ENCODE results near the gene PRAME.
"Not testable (repeated sequence)": the region's sequence is repeated elsewhere in the genome, so short reads cannot be mapped to it uniquely, and the experiment has no call there.

PRAME gene

GRCh38 chr22:22593250-22593649 is 34.2 kb upstream of the PRAME start:
- Histone ChIP-seq H3K27me3 (ENCODE audit: insufficient read depth, low read length) (peaks cover 95% of the 10 kb centered on the region), H3K9me3 (ENCODE audit: insufficient read depth, low read depth, low read length) (no peaks in the 10 kb centered on the region), H3K9ac (ENCODE audit: low read depth, low read length) (no peak overlapping the region), H3K4me3 (ENCODE audit: low read length) (no peak overlapping the region), H3K36me3 (ENCODE audit: insufficient read depth, low read depth, low read length) (no peaks in the 10 kb centered on the region), H3K27ac (ENCODE audit: low read length) (no peak overlapping the region), H3K4me1 (ENCODE audit: insufficient read depth, low read length) (peaks cover 7% of the 10 kb centered on the region; the same call in 1 of the 2 replicates)

GRCh38 chr22:22591348-22592299 is 32.6 kb upstream of the PRAME start:
- Histone ChIP-seq H3K27me3 (ENCODE audit: insufficient read depth, low read length) (peaks cover 93% of the 10 kb centered on the region), H3K4me3 (ENCODE audit: low read length) (no peak overlapping the region), H3K27ac (ENCODE audit: low read length) (no peak overlapping the region), H3K9me3 (ENCODE audit: insufficient read depth, low read depth, low read length) (no peaks in the 10 kb centered on the region), H3K9ac (ENCODE audit: low read depth, low read length) (no peak overlapping the region), H3K4me1 (ENCODE audit: insufficient read depth, low read length) (no peaks in the 10 kb centered on the region), H3K36me3 (ENCODE audit: insufficient read depth, low read depth, low read length) (no peaks in the 10 kb centered on the region)

GRCh38 chr22:22590136-22590891 is 31.2 kb upstream of the PRAME start:
- H3K27me3 ChIP-seq (ENCODE audit: insufficient read depth, low read length) = peaks cover 91% of the 10 kb centered on the region
- H3K36me3 ChIP-seq (ENCODE audit: insufficient read depth, low read depth, low read length) = no peaks in the 10 kb centered on the region
- no peaks in the 10 kb centered on the region for H3K4me1 ChIP-seq (ENCODE audit: insufficient read depth, low read length)
- no peak overlapping the region for H3K27ac ChIP-seq (ENCODE audit: low read length)
- no peak overlapping the region for H3K4me3 ChIP-seq (ENCODE audit: low read length)
- no peak overlapping the region for H3K9ac ChIP-seq (ENCODE audit: low read depth, low read length)
- no peaks in the 10 kb centered on the region for H3K9me3 ChIP-seq (ENCODE audit: insufficient read depth, low read depth, low read length)

GRCh38 chr22:22588485-22589164 is 29.6 kb upstream of the PRAME start:
- Histone ChIP-seq H3K36me3 (ENCODE audit: insufficient read depth, low read depth, low read length) (no peaks in the 10 kb centered on the region), H3K9ac (ENCODE audit: low read depth, low read length) (no peak overlapping the region), H3K4me3 (ENCODE audit: low read length) (no peak overlapping the region), H3K9me3 (ENCODE audit: insufficient read depth, low read depth, low read length) (no peaks in the 10 kb centered on the region), H3K4me1 (ENCODE audit: insufficient read depth, low read length) (no peaks in the 10 kb centered on the region), H3K27me3 (ENCODE audit: insufficient read depth, low read length) (peaks cover 92% of the 10 kb centered on the region), H3K27ac (ENCODE audit: low read length) (no peak overlapping the region)

GRCh38 chr22:22587577-22588188 is 28.6 kb upstream of the PRAME start:
- H3K36me3 ChIP-seq (ENCODE audit: insufficient read depth, low read depth, low read length) = no peaks in the 10 kb centered on the region
- no peak overlapping the region for H3K9ac ChIP-seq (ENCODE audit: low read depth, low read length)
- no peaks in the 10 kb centered on the region for H3K9me3 ChIP-seq (ENCODE audit: insufficient read depth, low read depth, low read length)
- H3K27me3 ChIP-seq (ENCODE audit: insufficient read depth, low read length) = peaks cover 93% of the 10 kb centered on the region
- H3K4me1 ChIP-seq (ENCODE audit: insufficient read depth, low read length) = no peaks in the 10 kb centered on the region
- H3K27ac ChIP-seq (ENCODE audit: low read length) = no peak overlapping the region
- H3K4me3 ChIP-seq (ENCODE audit: low read length) = no peak overlapping the region

- no peaks in the 10 kb centered on the region for H3K4me1 ChIP-seq (ENCODE audit: insufficient read depth, low read length)
- H3K4me3 ChIP-seq (ENCODE audit: low read length) = no peak overlapping the region
- H3K9me3 ChIP-seq (ENCODE audit: insufficient read depth, low read depth, low read length) = no peaks in the 10 kb centered on the region
- H3K27me3 ChIP-seq (ENCODE audit: insufficient read depth, low read length) = peaks cover 92% of the 10 kb centered on the region
- no peak overlapping the region for H3K27ac ChIP-seq (ENCODE audit: low read length)
- no peak overlapping the region for H3K9ac ChIP-seq (ENCODE audit: low read depth, low read length)
- H3K36me3 ChIP-seq (ENCODE audit: insufficient read depth, low read depth, low read length) = no peaks in the 10 kb centered on the region
These were observed 25.7 kb upstream of the PRAME start for GRCh38 chr22:22584722-22585121.

- H3K9ac ChIP-seq (ENCODE audit: low read depth, low read length) = no peak overlapping the region
- no peak overlapping the region for H3K27ac ChIP-seq (ENCODE audit: low read length)
- no peak overlapping the region for H3K4me3 ChIP-seq (ENCODE audit: low read length)
- no peaks in the 10 kb centered on the region for H3K36me3 ChIP-seq (ENCODE audit: insufficient read depth, low read depth, low read length)
- H3K9me3 ChIP-seq (ENCODE audit: insufficient read depth, low read depth, low read length) = no peaks in the 10 kb centered on the region
- H3K27me3 ChIP-seq (ENCODE audit: insufficient read depth, low read length) = peaks cover 87% of the 10 kb centered on the region
- no peaks in the 10 kb centered on the region for H3K4me1 ChIP-seq (ENCODE audit: insufficient read depth, low read length)
These were observed 24.0 kb upstream of the PRAME start for GRCh38 chr22:22583030-22583429.

GRCh38 chr22:22581524-22581923 is 22.5 kb upstream of the PRAME start:
- not testable (repeated sequence) for H3K4me1 ChIP-seq (ENCODE audit: insufficient read depth, low read length); H3K27ac ChIP-seq (ENCODE audit: low read length); H3K9ac ChIP-seq (ENCODE audit: low read depth, low read length); H3K9me3 ChIP-seq (ENCODE audit: insufficient read depth, low read depth, low read length); H3K4me3 ChIP-seq (ENCODE audit: low read length); H3K36me3 ChIP-seq (ENCODE audit: insufficient read depth, low read depth, low read length)
- peaks cover 91% of the 10 kb centered on the region for H3K27me3 ChIP-seq (ENCODE audit: insufficient read depth, low read length)

- H3K27me3 ChIP-seq (ENCODE audit: insufficient read depth, low read length) = peaks cover 94% of the 10 kb centered on the region
- no peaks in the 10 kb centered on the region for H3K9me3 ChIP-seq (ENCODE audit: insufficient read depth, low read depth, low read length)
- no peaks in the 10 kb centered on the region for H3K4me1 ChIP-seq (ENCODE audit: insufficient read depth, low read length)
- H3K4me3 ChIP-seq (ENCODE audit: low read length) = no peak overlapping the region
- no peak overlapping the region for H3K27ac ChIP-seq (ENCODE audit: low read length)
- no peaks in the 10 kb centered on the region for H3K36me3 ChIP-seq (ENCODE audit: insufficient read depth, low read depth, low read length)
- no peak overlapping the region for H3K9ac ChIP-seq (ENCODE audit: low read depth, low read length)
These were observed 21.0 kb upstream of the PRAME start for GRCh38 chr22:22579869-22580604.

GRCh38 chr22:22578702-22579424 is 19.8 kb upstream of the PRAME start:
- Histone ChIP-seq H3K4me1 (ENCODE audit: insufficient read depth, low read length) (no peaks in the 10 kb centered on the region), H3K9me3 (ENCODE audit: insufficient read depth, low read depth, low read length) (no peaks in the 10 kb centered on the region), H3K36me3 (ENCODE audit: insufficient read depth, low read depth, low read length) (no peaks in the 10 kb centered on the region), H3K27ac (ENCODE audit: low read length) (no peak overlapping the region), H3K27me3 (ENCODE audit: insufficient read depth, low read length) (peaks cover 94% of the 10 kb centered on the region), H3K4me3 (ENCODE audit: low read length) (no peak overlapping the region), H3K9ac (ENCODE audit: low read depth, low read length) (no peak overlapping the region)
